Central memory CD8-positive, alpha-beta T cell (primary cell): Measurements from ENCODE around the gene ZNF226.
"Not testable (repeated sequence)": the region's sequence is repeated elsewhere in the genome, so short reads cannot be mapped to it uniquely, and the experiment has no call there.

Experiments used
- ATAC-seq: fragments of 150-1000 bp; cut with Tn5 transposase; replicated peaks from 2 replicates; pipeline ENCODE4 v1.10.0; 2022; ENCODE audit warnings: mild to moderate bottlenecking, moderate FRiP score, moderate number of reproducible peaks; ENCODE audit not compliant: poor library complexity, severe bottlenecking; ENCODE audit errors: extremely low read depth
- DNase-seq, 2 donors: peaks; one replicate each; pipeline ENCODE4 v3.0.0; 2021; ENCODE audit warnings: low spot score in 2 of 2
- H3K27ac Mint-ChIP-seq: one replicate; pipeline ENCODE4 v1.8.0; 2022; ENCODE audit warnings: low read depth, mild to moderate bottlenecking, moderate library complexity, mixed read lengths
- H3K27me3 Mint-ChIP-seq: one replicate; pipeline ENCODE4 v1.8.0; 2022; ENCODE audit warnings: mixed read lengths
- H3K36me3 Mint-ChIP-seq: one replicate; pipeline ENCODE4 v1.8.0; 2022; ENCODE audit warnings: mild to moderate bottlenecking, moderate library complexity, mixed read lengths; ENCODE audit not compliant: insufficient read depth
- H3K4me1 Mint-ChIP-seq: one replicate; pipeline ENCODE4 v1.8.0; 2022; ENCODE audit warnings: mixed read lengths
- H3K4me3 Mint-ChIP-seq: one replicate; pipeline ENCODE4 v1.8.0; 2022; ENCODE audit warnings: mild to moderate bottlenecking, moderate library complexity, mixed read lengths
- H3K9me3 Mint-ChIP-seq: one replicate; pipeline ENCODE4 v1.8.0; 2022; ENCODE audit warnings: mixed read lengths

ZNF226 gene

DNA sequence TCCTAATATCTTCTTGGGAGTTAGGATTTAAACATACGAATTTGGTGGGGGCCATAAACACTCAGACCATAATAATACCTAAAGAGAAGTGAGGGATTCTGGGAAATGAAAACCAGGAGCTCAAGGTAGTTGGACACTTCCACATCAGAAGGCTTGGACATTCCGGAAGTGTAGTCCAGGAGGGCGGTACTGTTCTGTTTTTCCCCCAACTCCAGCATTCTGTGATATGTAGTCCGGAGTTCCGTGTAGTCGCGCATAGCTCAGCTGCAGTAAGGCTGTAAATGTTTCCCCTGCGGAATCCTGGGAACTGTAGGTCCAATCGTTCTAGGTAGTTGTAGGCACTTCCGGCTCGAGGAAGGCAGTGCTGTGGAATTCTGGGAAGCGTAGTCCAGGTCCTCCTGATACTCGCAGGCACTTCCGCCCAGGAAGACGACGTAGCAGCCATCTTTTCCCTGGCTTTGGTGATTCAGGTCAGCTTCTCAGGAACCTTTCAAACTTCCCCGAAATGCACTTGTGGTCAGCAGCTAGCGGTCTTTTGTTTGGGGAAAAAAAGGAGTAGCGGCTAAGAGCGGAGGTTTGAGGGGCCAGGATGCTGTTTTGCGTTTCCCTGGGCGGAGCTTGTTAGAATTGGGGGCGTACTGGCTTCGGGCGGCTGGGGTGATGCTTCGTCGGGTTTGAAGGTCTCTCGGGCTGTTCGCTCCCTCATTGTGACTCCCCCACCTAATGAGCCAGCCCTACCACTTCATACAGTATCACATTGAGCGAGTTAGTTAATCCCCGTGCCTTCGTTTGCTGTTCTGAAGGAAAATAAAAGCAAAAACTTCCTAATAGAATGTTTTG, at the start of gene ZNF226:
Gene ZNF226 (plus strand): TSS at position 428 of the 840 bp plus-strand sequence. CDS start 4,981 bp downstream, outside the sequence.
- Mint-ChIP-seq H3K27ac (peak within 1 kb of the TSS; percentile 98), H3K36me3 (peaks cover 25% of the 10 kb centered on the region), H3K4me3 (peak within 1 kb of the TSS; percentile 99), H3K4me1 (peaks cover 25% of the 10 kb centered on the region), H3K27me3 (no peaks in the 10 kb centered on the region), H3K9me3 (peaks cover 17% of the 10 kb centered on the region)
- peak; percentile 96 for ATAC-seq
- peak; percentile 51 to 68 for DNase-seq

GRCh38 chr19:44121162-44121561, 43.7 kb upstream of the ZNF226 start:
- H3K4me1 Mint-ChIP-seq, result peaks cover 13% of the 10 kb centered on the region
- peaks cover 60% of the 10 kb centered on the region for H3K36me3 Mint-ChIP-seq
- not testable (repeated sequence) for H3K27me3 Mint-ChIP-seq, DNase-seq, ATAC-seq, H3K4me3 Mint-ChIP-seq, H3K27ac Mint-ChIP-seq
- peaks cover 26% of the 10 kb centered on the region for H3K9me3 Mint-ChIP-seq

DNA sequence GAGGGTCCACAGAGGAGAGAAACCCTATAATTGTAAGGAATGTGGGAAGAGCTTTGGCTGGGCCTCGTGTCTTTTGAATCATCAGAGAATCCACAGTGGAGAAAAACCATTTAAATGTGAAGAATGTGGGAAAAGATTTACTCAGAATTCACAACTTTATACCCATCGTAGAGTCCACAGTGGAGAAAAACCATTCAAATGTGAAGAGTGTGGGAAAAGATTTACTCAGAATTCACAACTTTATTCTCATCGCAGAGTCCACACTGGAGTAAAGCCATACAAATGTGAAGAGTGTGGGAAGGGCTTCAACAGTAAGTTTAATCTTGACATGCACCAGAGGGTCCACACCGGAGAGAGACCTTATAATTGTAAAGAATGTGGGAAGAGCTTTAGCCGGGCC, 32.9 kb upstream of the ZNF226 start:
- DNase-seq (no peak), ATAC-seq (no peak)
- H3K27ac Mint-ChIP-seq, result no peak overlapping the region
- H3K4me1 Mint-ChIP-seq, result no peaks in the 10 kb centered on the region
- H3K4me3 Mint-ChIP-seq, result no peak overlapping the region
- peaks cover 23% of the 10 kb centered on the region for H3K36me3 Mint-ChIP-seq
- H3K9me3 Mint-ChIP-seq, result no peaks in the 10 kb centered on the region
- H3K27me3 Mint-ChIP-seq, result no peaks in the 10 kb centered on the region

- ATAC-seq, result peak; percentile 68
- Mint-ChIP-seq H3K27ac (peak within 1 kb of the TSS; percentile 91), H3K4me1 (peaks cover 9% of the 10 kb centered on the region), H3K27me3 (no peaks in the 10 kb centered on the region), H3K9me3 (no peaks in the 10 kb centered on the region), H3K36me3 (peaks cover 6% of the 10 kb centered on the region), H3K4me3 (peak within 1 kb of the TSS; percentile 93)
- peak; percentile 27 to 34 for DNase-seq
Measured at GRCh38 chr19:44141191-44142058, 23.5 kb upstream of the ZNF226 start, which contains the start of gene ZNF234. Gene ZNF234, plus strand, starts transcription at chr19:44141554. Its CDS starts 3,079 bp downstream, at chr19:44144633.

- no peak for ATAC-seq
- peaks cover 8% of the 10 kb centered on the region for H3K36me3 Mint-ChIP-seq
- peak overlapping the region; percentile 91 for H3K27ac Mint-ChIP-seq
- H3K9me3 Mint-ChIP-seq, result no peaks in the 10 kb centered on the region
- no peak for DNase-seq
- H3K4me1 Mint-ChIP-seq, result peaks cover 9% of the 10 kb centered on the region
- peak overlapping the region; percentile 93 for H3K4me3 Mint-ChIP-seq
- H3K27me3 Mint-ChIP-seq, result no peaks in the 10 kb centered on the region
Measured at GRCh38 chr19:44142059-44142433, 22.9 kb upstream of the ZNF226 start.

DNA sequence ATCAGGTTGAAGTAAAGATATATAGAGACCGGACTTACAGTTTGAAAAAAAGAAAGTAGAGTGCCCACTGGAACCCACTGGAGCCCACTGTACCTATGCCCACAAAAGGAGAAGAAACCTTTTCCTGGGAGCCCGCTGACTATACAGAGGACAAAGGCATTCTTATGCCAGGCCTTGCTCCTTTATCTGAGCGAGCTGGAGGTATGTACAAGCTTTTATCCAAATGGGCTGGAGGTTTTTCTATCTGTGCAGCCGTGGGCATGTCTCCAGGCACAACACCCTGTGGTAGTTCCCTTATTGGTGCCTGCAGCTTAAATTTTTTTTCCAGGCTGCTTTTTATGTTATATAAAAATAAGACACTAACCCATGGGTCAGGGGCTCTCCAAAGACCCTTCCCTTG, 15.1 kb upstream of the ZNF226 start:
- ATAC-seq, result no peak
- no peak for DNase-seq
- H3K27ac Mint-ChIP-seq, result no peak overlapping the region

GRCh38 chr19:44151491-44151890, 13.4 kb upstream of the ZNF226 start:
- DNase-seq (no peak), ATAC-seq (no peak)
- Mint-ChIP-seq H3K36me3 (peaks cover 32% of the 10 kb centered on the region), H3K27me3 (no peaks in the 10 kb centered on the region), H3K4me1 (no peaks in the 10 kb centered on the region), H3K27ac (no peak overlapping the region), H3K9me3 (peaks cover 24% of the 10 kb centered on the region), H3K4me3 (no peak overlapping the region)

More for the DNA sequence above, 15.1 kb upstream of the ZNF226 start:
- Mint-ChIP-seq H3K27me3 (no peaks in the 10 kb centered on the region), H3K4me3 (no peak overlapping the region), H3K36me3 (peaks cover 29% of the 10 kb centered on the region), H3K9me3 (peaks cover 19% of the 10 kb centered on the region), H3K4me1 (no peaks in the 10 kb centered on the region)

GRCh38 chr19:44156475-44156874, 8.4 kb upstream of the ZNF226 start:
- ATAC-seq (no peak), DNase-seq (no peak)
- Mint-ChIP-seq H3K4me3 (no peak overlapping the region), H3K9me3 (peaks cover 37% of the 10 kb centered on the region), H3K27ac (no peak overlapping the region), H3K27me3 (no peaks in the 10 kb centered on the region), H3K4me1 (no peaks in the 10 kb centered on the region), H3K36me3 (peaks cover 25% of the 10 kb centered on the region)

GRCh38 chr19:44163789-44164188, 1.1 kb upstream of the ZNF226 start:
- Mint-ChIP-seq H3K27ac (no peak overlapping the region), H3K4me3 (no peak overlapping the region), H3K9me3 (peaks cover 17% of the 10 kb centered on the region), H3K27me3 (no peaks in the 10 kb centered on the region), H3K4me1 (peaks cover 25% of the 10 kb centered on the region), H3K36me3 (peaks cover 17% of the 10 kb centered on the region)
- DNase-seq, result no peak
- ATAC-seq, result no peak

GRCh38 chr19:44164327-44164672, 600 bp upstream of the ZNF226 start:
- Mint-ChIP-seq H3K27ac (peak overlapping the region; percentile 98), H3K9me3 (peaks cover 17% of the 10 kb centered on the region), H3K27me3 (no peaks in the 10 kb centered on the region), H3K4me3 (peak overlapping the region; percentile 99), H3K36me3 (peaks cover 19% of the 10 kb centered on the region), H3K4me1 (peaks cover 25% of the 10 kb centered on the region)
- ATAC-seq (no peak), DNase-seq (no peak)

DNA sequence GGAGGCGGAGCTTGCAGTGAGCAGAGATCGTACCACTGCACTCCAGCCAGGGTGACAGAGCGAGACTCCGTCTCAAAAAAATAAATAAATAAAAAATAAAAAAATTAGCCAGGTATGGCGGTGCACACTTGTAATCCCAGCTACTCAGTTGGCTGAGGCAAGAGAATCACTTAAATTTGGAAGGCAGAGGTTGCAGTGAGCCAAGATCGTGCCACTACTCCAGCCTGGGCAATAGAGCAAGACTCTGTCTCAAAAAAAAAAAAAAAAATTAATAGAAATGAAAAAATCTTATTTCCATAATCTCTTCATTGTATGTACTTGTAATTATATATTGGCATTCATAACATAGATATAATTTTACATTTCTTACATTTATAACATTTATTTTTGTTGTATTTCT, 5.8 kb downstream of the ZNF226 start:
- H3K4me1 Mint-ChIP-seq, result peaks cover 17% of the 10 kb centered on the region
- not testable (repeated sequence) for H3K4me3 Mint-ChIP-seq, H3K27me3 Mint-ChIP-seq, ATAC-seq, DNase-seq, H3K27ac Mint-ChIP-seq
- peaks cover 73% of the 10 kb centered on the region for H3K36me3 Mint-ChIP-seq
- peaks cover 27% of the 10 kb centered on the region for H3K9me3 Mint-ChIP-seq

DNA sequence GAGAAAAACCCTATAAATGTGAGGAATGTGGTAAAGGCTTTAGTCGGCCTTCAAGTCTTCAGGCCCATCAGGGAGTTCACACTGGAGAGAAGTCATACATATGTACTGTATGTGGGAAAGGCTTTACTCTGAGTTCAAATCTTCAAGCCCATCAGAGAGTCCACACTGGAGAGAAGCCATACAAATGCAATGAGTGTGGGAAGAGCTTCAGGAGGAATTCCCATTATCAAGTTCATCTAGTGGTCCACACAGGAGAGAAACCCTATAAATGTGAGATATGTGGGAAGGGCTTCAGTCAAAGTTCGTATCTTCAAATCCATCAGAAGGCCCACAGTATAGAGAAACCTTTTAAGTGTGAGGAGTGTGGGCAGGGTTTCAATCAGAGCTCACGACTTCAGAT, 11.7 kb downstream of the ZNF226 start:
- no peak for ATAC-seq
- Mint-ChIP-seq H3K4me3 (no peak overlapping the region), H3K36me3 (peaks cover 55% of the 10 kb centered on the region), H3K27ac (no peak overlapping the region), H3K9me3 (peaks cover 40% of the 10 kb centered on the region), H3K27me3 (no peaks in the 10 kb centered on the region), H3K4me1 (no peaks in the 10 kb centered on the region)
- DNase-seq, result no peak
